Mesenchymal stem cell (in vitro differentiated cells and primary cell): ENCODE measurements around the gene LRP6.
A peak's percentile ranks its signal among the peaks of the same experiment; 100 is the strongest.

Experiments
- DNase-seq: peaks from one replicate; pipeline ENCODE4 v3.0.0-alpha.2; 2013
- H2AFZ ChIP-seq: one replicate; pipeline ENCODE4 v1.6.1; 2013; ENCODE audit warnings: low read depth, mild to moderate bottlenecking, control low read depth, inconsistent platforms, low read length, moderate library complexity
- H2AK5ac ChIP-seq: 2 replicates; pipeline ENCODE4 v1.6.1; 2013; ENCODE audit warnings: low read length, moderate library complexity, mild to moderate bottlenecking, inconsistent platforms; ENCODE audit not compliant: severe bottlenecking
- H2BK120ac ChIP-seq: one replicate; pipeline ENCODE4 v1.6.1; 2013; ENCODE audit warnings: low read depth, mild to moderate bottlenecking, inconsistent platforms, low read length, moderate library complexity
- H2BK12ac ChIP-seq, 2 experiments: one replicate each; pipeline ENCODE4 v1.6.1; 2013; ENCODE audit warnings: inconsistent platforms in 2 of 2, low read length in 2 of 2, mild to moderate bottlenecking in 2 of 2, moderate library complexity in 2 of 2, control low read depth in 1 of 2
- H2BK15ac ChIP-seq: one replicate; pipeline ENCODE4 v1.6.1; 2013; ENCODE audit warnings: mild to moderate bottlenecking, low read depth, inconsistent platforms; ENCODE audit not compliant: poor library complexity, severe bottlenecking
- H2BK5ac ChIP-seq: 2 replicates; pipeline ENCODE4 v1.6.1; 2013; ENCODE audit warnings: low read depth, mild to moderate bottlenecking, low read length, control low read depth, inconsistent platforms; ENCODE audit not compliant: poor library complexity, severe bottlenecking
- H3K14ac ChIP-seq, 2 experiments: one replicate each; pipeline ENCODE4 v1.6.1; 2013; ENCODE audit warnings: inconsistent platforms in 2 of 2, low read length in 2 of 2, control low read depth in 1 of 2, mild to moderate bottlenecking in 1 of 2, moderate library complexity in 1 of 2
- H3K18ac ChIP-seq, 2 experiments: one replicate each; pipeline ENCODE4 v1.6.1; 2013; ENCODE audit warnings: inconsistent platforms in 2 of 2, low read length in 2 of 2, control low read depth in 1 of 2, low read depth in 1 of 2, mild to moderate bottlenecking in 1 of 2
- H3K23ac ChIP-seq, 2 experiments: one replicate each; pipeline ENCODE4 v1.6.1; 2013; ENCODE audit warnings: inconsistent platforms in 2 of 2, low read length in 2 of 2, mild to moderate bottlenecking in 2 of 2, moderate library complexity in 2 of 2, control low read depth in 1 of 2
- H3K27ac ChIP-seq: 2 replicates; pipeline ENCODE4 v1.5.1; 2013; ENCODE audit warnings: mild to moderate bottlenecking, moderate library complexity, low read length, control low read depth, inconsistent platforms; ENCODE audit not compliant: poor library complexity, severe bottlenecking
- H3K27me3 ChIP-seq, 2 experiments: 2 replicates each; pipeline versions ENCODE4 v1.6.1 to v1.7.0; 2013; ENCODE audit warnings: low read length in 2 of 2, mild to moderate bottlenecking in 2 of 2, moderate library complexity in 2 of 2, control low read depth in 1 of 2, inconsistent platforms in 1 of 2; ENCODE audit not compliant: control insufficient read depth in 1 of 2, insufficient read depth in 1 of 2
- H3K36me3 ChIP-seq, 2 experiments: 2 replicates each; pipeline versions ENCODE4 v1.6.1 to v1.7.0; 2013; ENCODE audit warnings: low read length in 2 of 2, control low read depth in 1 of 2, inconsistent platforms in 1 of 2, low read depth in 1 of 2, mild to moderate bottlenecking in 1 of 2; ENCODE audit not compliant: insufficient read depth in 2 of 2, control insufficient read depth in 1 of 2
- H3K4ac ChIP-seq, 2 experiments: one replicate each; pipeline ENCODE4 v1.6.1; 2013; ENCODE audit warnings: inconsistent platforms in 2 of 2, low read length in 2 of 2, mild to moderate bottlenecking in 2 of 2, moderate library complexity in 2 of 2, control low read depth in 1 of 2, low read depth in 1 of 2
- H3K4me1 ChIP-seq: 2 replicates; pipeline ENCODE4 v1.6.1; 2013; ENCODE audit warnings: low read depth, low read length, control low read depth; ENCODE audit not compliant: control insufficient read depth, insufficient read depth
- H3K4me2 ChIP-seq: 2 replicates; pipeline ENCODE4 v1.6.1; 2013; ENCODE audit warnings: low read length, mild to moderate bottlenecking, inconsistent platforms; ENCODE audit not compliant: poor library complexity, severe bottlenecking
- H3K4me3 ChIP-seq, 2 experiments: 2 replicates each; pipeline versions ENCODE4 v1.5.1 to v1.7.0; 2013; ENCODE audit warnings: low read length in 2 of 2, mild to moderate bottlenecking in 2 of 2, control low read depth in 1 of 2, low read depth in 1 of 2; ENCODE audit not compliant: insufficient read depth in 1 of 2
- H3K79me1 ChIP-seq: replicated peaks from 2 replicates; pipeline ENCODE4 v1.6.1; 2013; ENCODE audit warnings: mild to moderate bottlenecking, control low read depth, low read length, inconsistent platforms; ENCODE audit not compliant: poor library complexity, severe bottlenecking
- H3K9ac ChIP-seq: 2 replicates; pipeline ENCODE4 v1.7.0; 2013; ENCODE audit warnings: mild to moderate bottlenecking, low read length, moderate library complexity
- H3K9me3 ChIP-seq: 2 replicates; pipeline ENCODE4 v1.7.0; 2013; ENCODE audit warnings: mild to moderate bottlenecking, low read length; ENCODE audit not compliant: control insufficient read depth
- H4K8ac ChIP-seq: one replicate; pipeline ENCODE4 v1.6.1; 2013; ENCODE audit warnings: inconsistent platforms, mild to moderate bottlenecking, low read length, moderate library complexity
- H4K91ac ChIP-seq: one replicate; pipeline ENCODE4 v1.6.1; 2013; ENCODE audit warnings: mild to moderate bottlenecking, low read length, inconsistent platforms
- WGBS: methylation state at CpG from one replicate; pipeline ENCODE4 v1.1.7; 2013; ENCODE audit warnings: mixed read lengths; 5-methylcytosine and 5-hydroxymethylcytosine counted together

Gene LRP6

DNA sequence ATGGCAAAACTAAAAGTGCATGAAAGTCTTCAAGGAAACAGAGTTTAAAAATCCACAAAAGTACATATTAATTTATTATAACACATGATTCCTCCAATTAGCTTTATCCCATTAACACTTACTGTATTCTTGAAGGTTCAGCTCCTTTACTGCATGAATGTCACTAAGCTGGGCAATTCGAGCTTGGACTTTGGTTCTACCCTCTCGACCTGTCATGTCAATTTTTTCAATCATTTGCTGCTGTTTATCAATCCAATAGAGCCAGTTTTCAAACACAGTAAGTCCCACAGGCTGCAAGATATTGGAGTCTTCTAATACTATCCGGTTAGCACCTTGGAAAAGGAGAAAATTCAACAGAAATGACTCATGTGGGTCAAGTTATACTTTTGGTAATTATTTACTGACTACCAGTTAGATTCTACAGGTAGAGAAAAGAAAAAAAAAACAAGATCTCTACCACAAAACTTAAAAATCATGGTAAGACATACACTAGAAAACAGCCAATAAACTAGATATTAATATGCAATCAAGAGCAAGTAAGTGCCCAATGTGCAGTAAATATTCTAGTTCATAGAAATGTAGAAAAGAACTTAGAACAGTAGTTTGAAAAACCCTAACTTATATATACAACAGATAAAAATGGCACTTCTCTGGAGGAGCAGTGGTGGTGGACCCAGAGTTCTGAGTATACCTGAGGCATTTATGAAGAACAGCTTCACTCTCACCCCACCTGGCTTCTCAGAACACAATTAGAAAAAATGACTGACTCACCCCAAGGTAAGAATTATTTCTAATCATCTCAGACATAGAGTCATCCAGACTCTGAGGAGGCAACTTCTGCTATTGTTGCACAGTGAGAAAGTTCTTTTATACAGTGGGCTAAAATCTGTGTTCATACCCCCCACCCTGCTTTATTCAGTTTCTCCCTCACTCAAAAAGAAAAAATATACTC is 128.4 kb downstream of the LRP6 start:
- WGBS, result 96% methylated on average over 2 of the region's 3 CpGs
- H2AK5ac ChIP-seq, result no peak overlapping the region

GRCh38 chr12:12133785-12134184 is 133.1 kb downstream of the LRP6 start:
- no peaks in the 10 kb centered on the region for H3K4me1 ChIP-seq
- 87% methylated on average over 3 of the region's 5 CpGs for WGBS
- no peak overlapping the region for H3K4ac ChIP-seq
- no peak overlapping the region for H2BK15ac ChIP-seq
- H3K4me3 ChIP-seq, result no peak overlapping the region
- H4K91ac ChIP-seq, result no peak overlapping the region
- H3K23ac ChIP-seq, result no peak overlapping the region
- no peak overlapping the region for H2BK12ac ChIP-seq
- no peaks in the 10 kb centered on the region for H3K9me3 ChIP-seq
- no peak overlapping the region for H3K14ac ChIP-seq
- H3K27me3 ChIP-seq, result no peaks in the 10 kb centered on the region
- no peak overlapping the region for H2AFZ ChIP-seq
- no peak overlapping the region for H3K18ac ChIP-seq
- no peak overlapping the region for H2BK5ac ChIP-seq
- H3K4me2 ChIP-seq, result no peak overlapping the region
- H3K79me1 ChIP-seq, result peaks cover 4% of the 10 kb centered on the region
- DNase-seq, result no peak
- H4K8ac ChIP-seq, result no peak overlapping the region
- H3K9ac ChIP-seq, result no peak overlapping the region
- H3K36me3 ChIP-seq, result peaks cover 2 to 36% of the 10 kb centered on the region in 2 experiments
- H2AK5ac ChIP-seq, result no peak overlapping the region
- H3K27ac ChIP-seq, result no peak overlapping the region
- H2BK120ac ChIP-seq, result no peak overlapping the region

More for the DNA sequence above, 128.4 kb downstream of the LRP6 start:
- no peaks in the 10 kb centered on the region for H3K9me3 ChIP-seq
- H3K4me3 ChIP-seq, result no peak overlapping the region
- no peak overlapping the region for H3K4ac ChIP-seq
- no peaks in the 10 kb centered on the region for H3K4me1 ChIP-seq
- H2BK5ac ChIP-seq, result no peak overlapping the region
- peak overlapping the region; percentile 30 for H3K27ac ChIP-seq
- no peak for DNase-seq
- no peak overlapping the region for H3K23ac ChIP-seq
- H2BK120ac ChIP-seq, result no peak overlapping the region
- H3K36me3 ChIP-seq, result peaks cover 0 to 15% of the 10 kb centered on the region in 2 experiments
- no peak overlapping the region for H3K9ac ChIP-seq
- H4K8ac ChIP-seq, result no peak overlapping the region
- H4K91ac ChIP-seq, result no peak overlapping the region
- no peak overlapping the region for H2BK15ac ChIP-seq
- H2AFZ ChIP-seq, result no peak overlapping the region
- H3K27me3 ChIP-seq, result no peaks in the 10 kb centered on the region
- no peak overlapping the region for H3K4me2 ChIP-seq
- peaks cover 1% of the 10 kb centered on the region for H3K79me1 ChIP-seq
- H2BK12ac ChIP-seq, result no peak overlapping the region
- no peak overlapping the region for H3K14ac ChIP-seq
- H3K18ac ChIP-seq, result no peak overlapping the region

DNA sequence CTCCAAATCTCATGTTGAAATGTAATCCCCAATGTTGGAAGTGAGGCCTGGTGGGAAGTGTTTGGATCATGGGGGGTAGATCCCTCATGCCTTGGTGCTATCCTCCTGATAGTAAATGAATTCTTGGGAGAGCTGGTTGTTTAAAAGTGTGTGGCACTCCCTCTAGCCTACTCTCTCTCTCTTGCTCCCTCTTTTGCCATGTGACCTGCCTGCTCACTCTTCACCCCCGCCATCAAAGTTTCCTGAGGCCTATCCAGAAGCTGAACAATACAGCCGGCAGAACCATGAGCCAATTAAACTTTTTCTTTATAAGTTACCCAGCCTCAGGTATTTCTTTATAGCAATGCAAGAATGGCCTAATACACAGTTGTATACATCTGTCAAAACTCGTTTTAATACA is 133.6 kb downstream of the LRP6 start:
- no peak overlapping the region for H3K4me3 ChIP-seq
- no peak overlapping the region for H3K4me2 ChIP-seq
- no peak overlapping the region for H2BK120ac ChIP-seq
- WGBS, result 82% methylated on average over 2 of the region's 3 CpGs
- H3K9ac ChIP-seq, result no peak overlapping the region
- H2AFZ ChIP-seq, result no peak overlapping the region
- no peak overlapping the region for H3K18ac ChIP-seq
- DNase-seq, result no peak
- H4K91ac ChIP-seq, result no peak overlapping the region
- no peak overlapping the region for H3K4ac ChIP-seq
- H3K36me3 ChIP-seq, result peaks cover 2 to 38% of the 10 kb centered on the region in 2 experiments
- no peak overlapping the region for H3K27ac ChIP-seq
- H2BK12ac ChIP-seq, result no peak overlapping the region
- no peak overlapping the region for H2BK15ac ChIP-seq
- H3K79me1 ChIP-seq, result peaks cover 4% of the 10 kb centered on the region
- H3K14ac ChIP-seq, result no peak overlapping the region
- H3K4me1 ChIP-seq, result no peaks in the 10 kb centered on the region
- H3K27me3 ChIP-seq, result no peaks in the 10 kb centered on the region
- no peak overlapping the region for H3K23ac ChIP-seq
- no peak overlapping the region for H2AK5ac ChIP-seq
- no peak overlapping the region for H2BK5ac ChIP-seq
- no peak overlapping the region for H4K8ac ChIP-seq
- no peaks in the 10 kb centered on the region for H3K9me3 ChIP-seq

DNA sequence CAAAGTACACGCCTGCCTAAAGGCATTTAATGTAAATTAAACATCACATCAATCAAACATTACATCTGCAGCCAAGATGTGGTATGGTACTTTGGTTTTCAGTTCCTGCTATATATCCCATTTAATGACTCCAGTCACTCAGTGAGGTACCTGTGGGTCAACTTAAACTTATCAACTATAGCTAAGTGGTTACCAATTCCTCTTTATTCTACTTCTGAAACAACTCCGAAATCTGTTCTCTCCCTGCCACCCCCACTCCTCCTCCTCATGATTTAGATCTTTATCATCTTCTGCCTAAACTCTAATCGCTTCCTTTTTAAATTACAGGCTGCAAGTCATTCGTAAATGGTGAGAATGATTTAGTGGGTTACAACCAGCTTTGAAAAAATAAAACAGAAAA is 138.2 kb downstream of the LRP6 start:
- H3K23ac ChIP-seq, result no peak overlapping the region
- H2BK5ac ChIP-seq, result no peak overlapping the region
- WGBS, result 73% methylated on average over 2 of the region's 4 CpGs
- H2BK15ac ChIP-seq, result no peak overlapping the region
- H2AFZ ChIP-seq, result no peak overlapping the region
- no peak overlapping the region for H2BK12ac ChIP-seq
- no peaks in the 10 kb centered on the region for H3K4me1 ChIP-seq
- H4K91ac ChIP-seq, result no peak overlapping the region
- H2AK5ac ChIP-seq, result no peak overlapping the region
- H3K9ac ChIP-seq, result no peak overlapping the region
- H3K4me3 ChIP-seq, result no peak overlapping the region
- H3K18ac ChIP-seq, result no peak overlapping the region
- H4K8ac ChIP-seq, result no peak overlapping the region
- no peak overlapping the region for H3K14ac ChIP-seq
- H3K79me1 ChIP-seq, result peaks cover 4% of the 10 kb centered on the region
- no peak overlapping the region for H3K4ac ChIP-seq
- no peak overlapping the region for H2BK120ac ChIP-seq
- H3K27ac ChIP-seq, result no peak overlapping the region
- H3K4me2 ChIP-seq, result no peak overlapping the region
- DNase-seq, result no peak
- H3K9me3 ChIP-seq, result no peaks in the 10 kb centered on the region
- H3K36me3 ChIP-seq, result peaks cover 5 to 59% of the 10 kb centered on the region in 2 experiments
- H3K27me3 ChIP-seq, result no peaks in the 10 kb centered on the region
